ENCODE results near the gene ZCWPW1. TPM values are rescaled to one million over a fixed set of nuclear protein-coding genes. Genes with fewer than 3 reads are reported as not detected.
"Not testable (repeated sequence)": the region's sequence is repeated elsewhere in the genome, so short reads cannot be mapped to it uniquely, and the experiment has no call there.

The ZCWPW1 gene
- total RNA-seq, 1 experiment from 2014 or later: 1.1 TPM

DNA sequence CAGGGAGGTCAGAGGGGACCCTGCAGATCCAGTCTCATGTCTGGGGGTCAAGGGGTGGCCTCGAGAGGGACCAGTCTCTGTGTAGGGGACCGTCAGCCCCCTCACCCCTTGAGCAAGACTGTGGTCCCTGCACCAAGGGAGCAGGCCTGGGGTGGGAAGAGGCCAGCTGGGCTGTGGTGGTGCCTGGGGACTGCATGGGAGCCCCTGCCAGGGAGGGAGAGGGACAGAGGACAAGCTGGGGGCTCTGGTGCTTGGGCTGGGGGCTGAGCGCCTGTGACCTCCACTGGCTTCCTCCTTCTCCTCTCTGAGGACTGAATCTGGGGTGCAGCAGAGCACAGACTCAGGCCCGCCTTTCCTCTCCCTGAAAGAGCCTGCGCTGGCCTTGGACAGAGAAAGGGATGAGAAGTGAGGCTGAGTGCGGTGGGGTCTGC is 71.4 kb downstream of the ZCWPW1 start:
- Histone ChIP-seq H3K4me3 (no peak overlapping the region), H3K27me3 (no peaks in the 10 kb centered on the region), H3K4me1 (no peaks in the 10 kb centered on the region), H3K9me3 (replicated peaks) (no peaks in the 10 kb centered on the region), H3K27ac (no peak overlapping the region), H3K36me3 (peaks cover 53% of the 10 kb centered on the region)
- DNase-seq: no peak

DNA sequence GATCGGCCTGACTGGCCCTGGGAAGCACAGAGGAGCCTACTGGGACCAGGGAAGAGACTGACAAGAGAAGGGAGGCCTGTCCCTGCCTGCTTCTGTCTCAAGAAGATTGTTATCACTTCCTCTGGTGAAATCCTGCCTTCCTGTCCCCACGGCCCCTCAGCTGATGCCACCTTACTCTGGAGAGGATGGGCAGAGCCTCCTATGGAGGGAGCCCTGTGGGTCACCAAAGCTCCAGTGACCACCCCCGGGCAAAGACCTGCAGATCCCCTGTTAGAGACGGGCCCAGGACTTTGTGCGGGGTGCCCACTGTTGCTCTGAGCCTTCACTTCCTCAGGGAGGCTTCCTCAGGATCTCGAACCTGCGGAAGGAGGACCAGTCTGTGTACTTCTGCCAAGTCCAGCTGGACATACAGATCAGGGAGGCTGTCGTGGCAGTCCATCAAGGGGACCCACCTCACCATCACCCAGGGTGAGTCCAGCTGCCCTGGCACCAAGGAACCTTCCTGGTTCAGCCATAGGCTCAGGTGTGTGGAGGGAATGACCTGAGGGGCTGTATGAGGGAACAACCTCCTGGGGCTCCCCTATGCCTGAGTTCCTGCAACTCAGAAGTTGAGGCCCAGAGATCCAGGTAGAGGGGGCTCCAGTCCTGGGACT is 72.0 kb downstream of the ZCWPW1 start:
- H3K36me3 ChIP-seq: peaks cover 47% of the 10 kb centered on the region
- DNase-seq: no peak
- H3K4me1 ChIP-seq: no peaks in the 10 kb centered on the region
- H3K4me3 ChIP-seq: no peak overlapping the region
- no peaks in the 10 kb centered on the region for H3K9me3 ChIP-seq (replicated peaks)
- no peaks in the 10 kb centered on the region for H3K27me3 ChIP-seq
- no peak overlapping the region for H3K27ac ChIP-seq

DNA sequence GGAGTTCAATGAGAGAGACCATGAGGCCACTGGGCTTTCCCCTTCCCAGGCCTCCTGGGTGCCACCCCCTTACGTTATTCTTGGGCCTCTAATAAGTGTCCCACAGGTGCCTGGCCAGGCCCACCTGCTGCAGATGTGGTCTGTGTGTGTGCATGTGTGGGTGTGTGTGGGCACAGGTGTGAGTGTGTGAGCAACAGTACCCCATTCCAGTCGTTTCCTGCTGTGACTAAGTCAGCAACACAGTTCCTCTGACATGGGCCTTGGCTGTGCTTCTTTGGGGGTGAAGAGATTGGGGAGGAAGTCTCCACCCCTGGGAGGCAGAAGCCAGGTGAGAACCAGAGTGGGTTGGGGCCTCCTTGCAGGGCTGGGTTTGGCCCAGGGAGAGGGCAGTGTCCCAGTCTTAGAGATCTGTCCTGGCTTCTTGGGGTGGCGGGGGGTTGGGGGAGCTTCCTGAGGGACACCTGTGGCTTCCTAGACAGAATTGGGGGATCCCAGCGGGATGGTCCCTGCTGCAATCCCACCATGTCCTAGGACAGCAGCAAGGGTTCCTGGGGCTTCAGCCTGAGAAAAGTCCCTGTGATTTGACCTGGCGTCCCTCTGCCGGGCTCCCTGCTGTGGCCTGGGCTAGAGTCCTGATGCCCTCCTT is 74.7 kb downstream of the ZCWPW1 start:
- Histone ChIP-seq H3K4me3 (no peak overlapping the region), H3K27me3 (no peaks in the 10 kb centered on the region), H3K9me3 (replicated peaks) (no peaks in the 10 kb centered on the region), H3K36me3 (peaks cover 40% of the 10 kb centered on the region), H3K27ac (no peak overlapping the region), H3K4me1 (no peaks in the 10 kb centered on the region)
- no peak for DNase-seq

DNA sequence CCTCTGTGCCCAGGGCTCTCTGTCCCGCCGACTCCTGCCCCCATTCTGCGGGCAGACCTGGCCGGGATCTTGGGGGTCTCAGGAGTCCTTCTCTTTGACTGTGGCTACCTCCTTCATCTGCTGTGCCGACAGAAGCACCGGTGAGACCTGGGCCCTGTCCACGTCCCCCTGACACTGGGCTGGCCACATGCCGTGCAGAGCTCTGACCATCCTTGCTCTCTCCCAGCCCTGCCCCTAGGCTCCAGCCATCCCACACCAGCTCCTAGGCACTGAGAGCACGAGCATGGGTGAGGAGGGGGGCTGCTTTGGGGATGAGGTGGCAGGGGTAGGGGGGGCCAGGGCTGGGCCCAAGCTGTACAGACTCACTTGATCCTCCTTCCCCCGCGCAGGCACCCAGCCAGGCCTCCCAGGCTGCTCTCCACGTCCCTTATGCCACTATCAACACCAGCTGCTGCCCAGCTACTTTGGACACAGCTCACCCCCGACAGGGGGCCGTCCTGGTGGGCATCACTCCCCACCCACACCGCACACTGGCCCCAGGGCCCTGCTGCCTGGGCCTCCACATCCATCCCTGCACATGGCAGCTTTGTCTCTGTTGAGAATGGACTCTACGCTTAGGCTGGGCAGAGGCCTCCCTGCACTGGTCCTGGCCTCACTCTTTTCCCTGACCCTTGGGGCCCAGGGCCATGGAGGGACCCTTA is 75.4 kb downstream of the ZCWPW1 start:
- H3K9me3 ChIP-seq (replicated peaks): no peaks in the 10 kb centered on the region

DNA sequence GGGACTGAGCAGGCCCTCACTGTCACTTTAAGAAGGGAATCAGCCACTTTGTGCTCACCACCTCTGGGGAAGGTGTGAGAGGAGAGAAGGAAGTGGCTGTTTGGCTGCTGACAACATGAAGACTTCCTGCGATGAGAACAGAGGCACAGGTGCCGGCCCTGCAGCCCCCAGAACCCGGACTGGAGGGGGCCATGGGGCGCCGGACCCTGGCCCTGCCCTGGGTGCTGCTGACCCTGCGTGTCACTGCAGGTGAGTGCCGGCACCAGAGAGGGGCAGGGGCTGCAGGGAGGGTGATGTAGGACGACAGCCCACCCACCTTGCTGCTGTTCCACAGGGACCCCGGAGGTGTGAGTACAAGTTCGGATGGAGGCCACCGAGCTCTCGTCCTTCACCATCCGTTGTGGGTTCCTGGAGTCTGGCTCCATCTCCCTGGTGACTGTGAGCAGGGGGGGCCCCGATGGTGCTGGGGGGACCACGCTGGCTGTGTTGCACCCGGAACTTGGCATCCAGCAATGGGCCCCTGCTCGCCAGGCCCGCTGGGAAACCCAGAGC is 76.2 kb downstream of the ZCWPW1 start:
- not testable (repeated sequence) for H3K4me3 ChIP-seq; H3K9me3 ChIP-seq (replicated peaks); H3K27ac ChIP-seq; H3K4me1 ChIP-seq; H3K27me3 ChIP-seq; DNase-seq
- H3K36me3 ChIP-seq: peaks cover 54% of the 10 kb centered on the region

More for the DNA sequence above, 75.4 kb downstream of the ZCWPW1 start:
- Histone ChIP-seq H3K4me1 (no peaks in the 10 kb centered on the region), H3K27me3 (no peaks in the 10 kb centered on the region), H3K36me3 (peaks cover 46% of the 10 kb centered on the region), H3K27ac (no peak overlapping the region), H3K4me3 (no peak overlapping the region)
- no peak for DNase-seq

DNA sequence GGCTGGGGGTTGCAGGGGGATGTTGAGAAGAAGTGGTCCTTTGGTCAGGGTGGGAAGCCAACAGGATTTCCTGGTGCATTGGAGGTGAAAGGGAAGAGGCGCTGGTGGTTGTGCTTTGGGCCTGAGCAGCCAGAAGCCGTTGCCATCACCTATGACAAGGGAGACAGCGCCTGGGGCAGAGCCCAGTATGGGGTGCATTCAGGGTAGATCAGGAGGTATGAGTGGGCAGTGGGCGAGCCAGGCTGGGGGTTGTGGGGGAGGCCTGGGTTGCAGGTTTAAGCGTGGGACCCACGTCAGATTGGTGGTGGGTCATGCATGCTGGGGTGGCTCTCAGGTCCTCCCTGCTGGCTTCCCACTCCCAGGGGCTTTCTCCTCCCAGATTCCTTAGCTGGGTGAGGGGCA is 76.8 kb downstream of the ZCWPW1 start:
- no peaks in the 10 kb centered on the region for H3K27me3 ChIP-seq
- no peaks in the 10 kb centered on the region for H3K9me3 ChIP-seq (replicated peaks)
- no peak overlapping the region for H3K27ac ChIP-seq
- no peaks in the 10 kb centered on the region for H3K4me1 ChIP-seq
- peaks cover 60% of the 10 kb centered on the region for H3K36me3 ChIP-seq
- DNase-seq: no peak
- no peak overlapping the region for H3K4me3 ChIP-seq

Other genes starting within 250 kb of the ZCWPW1 start
- not detected in 2 replicates for gene PVRIG, start 208.8 kb downstream of the ZCWPW1 start, total RNA-seq (2014; rRNA removed; shearing (Covaris generic))
- 0.06 TPM in 1 of 2 replicates, not detected in the other for gene SPDYE3, start 121.0 kb downstream of the ZCWPW1 start, total RNA-seq (2014; rRNA removed; shearing (Covaris generic))
- 13.3 and 28.0 TPM in 2 replicates for gene PILRB, start 70.6 kb downstream of the ZCWPW1 start, total RNA-seq (2014; rRNA removed; shearing (Covaris generic))
- gene PILRA, start 55.2 kb downstream of the ZCWPW1 start, total RNA-seq (2014; rRNA removed; shearing (Covaris generic)): 0.83 TPM in 1 of 2 replicates, not detected in the other
- 48.2 and 50.6 TPM in 2 replicates for gene MEPCE, start 1.1 kb upstream of the ZCWPW1 start, total RNA-seq (2014; rRNA removed; shearing (Covaris generic))
- gene PPP1R35, start 7.8 kb upstream of the ZCWPW1 start, total RNA-seq (2014; rRNA removed; shearing (Covaris generic)): 11.2 and 11.7 TPM in 2 replicates
- gene SPACDR, start 35.6 kb upstream of the ZCWPW1 start, total RNA-seq (2014; rRNA removed; shearing (Covaris generic)): not detected in 2 replicates
- gene TSC22D4, start 50.5 kb upstream of the ZCWPW1 start, total RNA-seq (2014; rRNA removed; shearing (Covaris generic)): 13.7 and 14.7 TPM in 2 replicates
- gene NYAP1, start 55.2 kb upstream of the ZCWPW1 start, total RNA-seq (2014; rRNA removed; shearing (Covaris generic)): 0.49 and 0.56 TPM in 2 replicates
- gene AGFG2, start 110.5 kb upstream of the ZCWPW1 start, total RNA-seq (2014; rRNA removed; shearing (Covaris generic)): 7.2 and 9.0 TPM in 2 replicates
- 0.30 and 1.2 TPM in 2 replicates for gene SAP25, start 145.2 kb upstream of the ZCWPW1 start, total RNA-seq (2014; rRNA removed; shearing (Covaris generic))
- 19.8 and 33.2 TPM in 2 replicates for gene LRCH4, start 157.4 kb upstream of the ZCWPW1 start, total RNA-seq (2014; rRNA removed; shearing (Covaris generic))
- 0.10 TPM in 1 of 2 replicates, not detected in the other for gene FBXO24, start 157.6 kb upstream of the ZCWPW1 start, total RNA-seq (2014; rRNA removed; shearing (Covaris generic))
- 41.2 and 43.4 TPM in 2 replicates for gene PCOLCE, start 173.7 kb upstream of the ZCWPW1 start, total RNA-seq (2014; rRNA removed; shearing (Covaris generic))
- gene MOSPD3, start 183.8 kb upstream of the ZCWPW1 start, total RNA-seq (2014; rRNA removed; shearing (Covaris generic)): 13.8 and 13.9 TPM in 2 replicates
- gene TFR2, start 212.8 kb upstream of the ZCWPW1 start, total RNA-seq (2014; rRNA removed; shearing (Covaris generic)): not detected in 2 replicates
- not detected in 2 replicates for gene ACTL6B, start 227.7 kb upstream of the ZCWPW1 start, total RNA-seq (2014; rRNA removed; shearing (Covaris generic))
- 105 and 112 TPM in 2 replicates for gene GNB2, start 245.0 kb upstream of the ZCWPW1 start, total RNA-seq (2014; rRNA removed; shearing (Covaris generic))

Measured in SJCRH30 (cell line).